Measurements from ENCODE around the gene LONRF3. TPM values are rescaled to one million over a fixed set of nuclear protein-coding genes. Genes with fewer than 3 reads are reported as not detected.

Gene LONRF3
- total RNA-seq, result 0.16 TPM

DNA sequence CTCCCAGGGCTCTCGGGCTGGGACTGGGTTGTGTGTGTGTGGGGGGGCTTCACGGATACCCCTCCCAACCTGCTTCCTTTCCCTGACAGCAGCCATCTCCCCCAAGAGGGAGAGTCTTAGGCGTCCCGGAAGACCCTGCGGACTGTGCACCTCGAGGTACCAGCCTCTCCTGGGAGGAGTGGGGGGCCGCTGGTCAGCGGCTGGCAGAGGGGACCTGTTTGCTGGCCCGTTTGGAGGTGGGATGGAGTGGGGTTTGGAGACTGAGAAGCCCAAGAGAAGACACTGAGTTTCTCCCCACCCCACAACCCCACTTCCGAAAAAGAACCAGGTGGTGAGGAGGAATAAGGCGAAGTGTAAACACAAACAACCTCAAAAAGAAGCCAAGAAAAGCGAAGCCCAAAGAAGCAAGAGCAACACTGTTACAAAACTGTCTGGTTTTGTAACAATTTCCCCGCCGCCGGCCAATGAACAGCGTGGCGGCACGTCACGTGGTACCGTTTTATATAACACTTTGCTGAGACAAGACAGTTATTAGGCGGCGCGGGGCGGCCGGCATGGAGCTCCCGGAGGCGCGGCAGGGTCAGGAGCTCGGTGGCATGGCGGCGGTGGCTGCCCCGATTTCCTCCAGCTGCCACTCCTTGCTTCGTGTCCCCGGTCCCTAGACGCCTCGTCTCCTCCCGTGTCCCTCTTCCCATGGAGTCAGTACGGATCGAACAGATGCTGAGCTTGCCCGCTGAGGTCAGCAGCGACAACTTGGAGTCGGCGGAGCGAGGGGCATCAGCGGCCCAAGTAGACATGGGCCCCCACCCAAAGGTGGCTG, at the start of gene LONRF3:
LONRF3 (plus strand) TSS at position 531 of the 820 bp plus-strand sequence; CDS start at position 694, 163 bp downstream.
- ATAC-seq, result peak; percentile 49

DNA sequence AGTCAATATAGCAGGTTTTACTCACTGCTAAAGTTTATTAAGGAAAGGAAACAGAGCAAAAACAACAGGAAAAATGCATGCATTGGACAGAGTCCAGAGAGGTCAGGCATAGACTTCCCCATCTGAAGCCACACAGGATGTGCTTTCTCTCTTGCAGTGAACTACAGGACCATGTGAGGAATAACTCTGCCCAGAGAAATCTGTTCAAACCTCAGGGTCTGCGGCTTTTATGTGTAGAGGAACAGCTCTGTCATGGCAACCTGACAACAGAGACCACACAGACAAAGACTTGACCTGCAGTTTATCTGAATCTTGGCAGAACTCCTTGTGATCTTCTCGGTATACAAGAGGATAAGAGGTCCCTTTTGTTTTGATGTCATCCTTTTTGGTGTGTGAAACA, 46.3 kb upstream of the LONRF3 start:
- ATAC-seq, result no peak

DNA sequence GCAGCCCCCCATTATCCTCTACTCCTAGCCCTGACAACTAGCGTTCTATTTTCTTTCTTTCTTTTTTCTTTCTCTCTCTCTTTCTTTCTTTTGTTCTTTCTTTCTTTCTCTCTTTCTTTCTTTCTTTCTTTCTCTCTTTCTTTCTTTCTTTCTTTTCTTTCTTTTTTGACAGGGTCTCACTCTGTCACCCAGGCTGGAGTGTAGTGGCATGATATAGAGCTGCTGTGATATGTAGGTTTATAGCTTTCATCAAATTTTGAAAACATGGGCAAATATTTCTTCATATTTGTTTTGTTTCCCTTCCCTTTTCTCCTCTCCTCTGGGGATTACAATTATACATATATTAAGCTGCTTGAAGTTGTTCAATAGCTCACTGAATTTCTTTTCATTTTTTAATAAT, 39.1 kb upstream of the LONRF3 start:
- ATAC-seq, result no peak

- ATAC-seq, result no peak
These were observed 33.3 kb upstream of the LONRF3 start for GRCh38 chrX:118941147-118941546.

DNA sequence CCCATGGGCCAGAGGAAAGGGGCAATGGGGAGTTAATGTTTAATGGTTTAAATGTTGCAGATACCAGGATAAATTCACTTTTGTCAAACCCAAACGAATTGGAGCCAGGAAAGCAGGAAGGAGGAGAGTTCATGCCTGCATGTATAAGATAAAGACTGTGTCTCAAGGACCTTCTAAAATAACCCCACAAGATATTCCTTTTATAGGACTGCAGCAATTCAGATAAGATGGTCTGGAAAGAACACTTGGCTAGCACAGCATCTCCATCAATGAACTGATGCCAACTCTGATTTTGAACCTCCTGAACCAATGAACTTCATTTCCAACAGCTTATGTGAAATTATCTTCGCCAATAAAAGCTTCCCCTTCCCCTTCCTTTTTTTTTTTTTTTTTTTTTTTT, 31.3 kb upstream of the LONRF3 start:
- ATAC-seq, result no peak

- ATAC-seq, result no peak
These were observed 28.5 kb upstream of the LONRF3 start for GRCh38 chrX:118945921-118946320.

GRCh38 chrX:118948270-118948669, 26.1 kb upstream of the LONRF3 start:
- no peak for ATAC-seq

DNA sequence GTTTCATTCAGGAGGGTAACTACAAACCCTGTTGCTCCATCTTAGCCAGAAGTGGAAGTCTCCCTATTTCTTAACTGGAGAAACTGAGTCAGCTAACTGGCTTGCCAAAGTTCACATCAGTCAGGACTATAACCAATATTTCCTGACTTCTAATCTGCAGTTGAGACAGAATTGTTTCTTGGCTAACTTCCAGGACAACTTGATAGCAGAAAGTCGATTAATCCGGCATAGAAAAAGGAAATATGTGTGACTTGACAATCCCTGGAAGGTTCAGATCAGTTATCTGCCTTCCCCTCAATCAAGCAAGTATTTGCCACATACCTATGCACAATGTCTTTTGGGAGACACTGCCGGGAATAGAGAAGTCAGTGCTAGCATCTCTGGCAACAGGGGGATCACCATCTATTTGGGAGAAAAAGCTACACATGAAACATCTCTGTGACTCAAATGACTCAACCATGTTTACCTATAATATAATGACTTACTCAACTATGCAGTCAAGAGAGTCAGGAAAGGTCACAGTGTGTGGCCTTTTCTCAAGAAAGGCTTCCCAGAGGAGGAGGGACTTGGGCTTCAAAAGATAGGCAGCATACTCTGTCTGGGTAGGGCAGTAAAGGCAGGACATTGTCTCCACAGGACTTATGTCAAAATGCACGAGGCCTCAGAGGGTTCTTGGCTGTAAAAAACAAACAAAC, 12.4 kb upstream of the LONRF3 start:
- no peak for ATAC-seq

GRCh38 chrX:118963159-118963558, 11.3 kb upstream of the LONRF3 start:
- peak; percentile 23 for ATAC-seq

DNA sequence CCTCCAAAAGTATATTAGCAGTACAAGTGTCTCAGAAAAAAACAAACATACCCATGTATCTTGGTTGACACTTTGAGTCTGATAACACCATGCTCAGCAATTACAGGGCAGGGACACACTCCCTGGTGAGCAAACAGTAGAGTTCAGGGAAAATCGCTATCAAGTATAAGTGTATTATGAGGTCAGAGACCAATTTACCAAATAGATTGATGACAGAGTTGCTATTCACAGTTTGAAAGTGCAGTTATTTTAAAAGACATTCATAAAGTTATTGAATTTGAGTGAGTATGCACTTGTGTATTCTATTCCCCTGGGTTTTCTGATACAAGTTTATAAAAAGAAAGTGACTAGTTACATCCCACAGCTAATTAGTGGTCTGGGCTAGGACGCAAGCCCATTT, 10.2 kb upstream of the LONRF3 start:
- no peak for ATAC-seq

DNA sequence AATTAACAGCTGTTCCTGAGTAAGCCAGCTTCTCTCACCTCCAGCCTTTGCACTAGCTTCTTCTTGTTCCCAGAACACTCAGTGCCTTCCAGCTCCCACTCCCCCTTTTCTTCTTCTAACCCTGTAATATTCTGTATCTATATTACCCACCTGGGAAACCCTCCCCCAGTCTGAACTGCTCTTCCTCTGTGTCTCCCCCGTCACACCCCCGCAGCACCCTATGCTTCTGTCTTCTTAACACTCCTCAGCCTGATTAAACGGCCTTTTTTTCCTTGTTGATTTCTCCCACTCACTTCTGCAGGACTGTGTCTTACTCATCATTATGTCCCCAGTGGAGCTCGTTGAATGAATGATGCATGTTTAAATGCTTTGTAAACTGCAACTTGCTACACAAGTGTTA, 9.0 kb upstream of the LONRF3 start:
- ATAC-seq, result no peak

- ATAC-seq, result no peak
These were observed 6.4 kb upstream of the LONRF3 start for GRCh38 chrX:118968031-118968430.

DNA sequence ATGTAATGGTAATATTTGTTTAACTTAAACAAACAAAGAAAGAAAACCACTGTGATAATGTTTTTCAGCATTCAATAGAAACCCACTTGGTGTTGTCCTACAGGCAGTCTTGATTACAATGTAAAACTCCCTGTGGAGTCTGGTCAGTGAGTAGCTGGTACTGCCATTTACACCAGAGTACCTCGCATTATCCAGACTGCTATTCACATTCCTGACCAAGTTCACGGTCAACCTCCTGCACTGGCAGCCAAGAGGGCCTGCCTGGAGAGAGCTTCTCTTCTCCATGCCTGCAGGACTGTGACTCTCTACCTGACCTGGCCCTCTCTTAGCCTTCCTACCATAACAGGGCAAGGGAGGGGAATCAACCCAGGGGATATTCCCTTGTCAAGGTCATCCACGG, 2.9 kb upstream of the LONRF3 start:
- no peak for ATAC-seq

DNA sequence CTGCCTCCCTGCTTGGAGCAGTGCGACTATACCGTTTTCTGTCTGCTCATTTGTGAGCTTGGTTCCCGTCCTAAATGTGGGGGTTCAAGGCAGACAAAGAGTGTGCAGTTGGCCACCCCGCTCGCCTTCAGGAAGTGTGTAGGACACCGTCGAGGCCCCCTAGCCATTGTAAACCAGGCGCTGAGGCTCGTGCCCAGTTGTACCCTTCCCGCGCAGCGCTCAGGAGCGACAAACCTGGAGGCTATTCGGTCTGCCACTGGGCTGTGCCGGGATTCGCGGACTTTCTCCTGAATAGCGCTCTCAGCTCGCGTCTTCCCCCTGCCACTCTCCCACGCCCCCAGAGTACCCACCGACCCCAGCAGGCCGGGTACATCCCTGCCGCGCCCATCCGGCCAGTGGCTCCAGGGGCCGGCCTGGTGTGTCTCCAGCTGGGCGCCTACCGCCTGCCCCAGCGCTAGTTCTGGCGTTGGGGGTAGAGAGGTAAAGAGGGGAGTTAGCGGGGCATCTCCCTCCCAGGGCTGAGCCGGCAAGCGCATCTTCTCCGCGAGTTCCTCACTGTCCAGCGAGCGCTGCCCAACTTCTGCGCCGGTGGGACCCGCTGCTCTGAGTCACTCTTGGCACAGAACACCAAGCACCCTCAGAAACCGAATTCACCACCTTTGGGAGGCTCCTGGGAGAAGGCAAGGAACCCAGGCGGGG, 880 bp upstream of the LONRF3 start:
- no peak for ATAC-seq

DNA sequence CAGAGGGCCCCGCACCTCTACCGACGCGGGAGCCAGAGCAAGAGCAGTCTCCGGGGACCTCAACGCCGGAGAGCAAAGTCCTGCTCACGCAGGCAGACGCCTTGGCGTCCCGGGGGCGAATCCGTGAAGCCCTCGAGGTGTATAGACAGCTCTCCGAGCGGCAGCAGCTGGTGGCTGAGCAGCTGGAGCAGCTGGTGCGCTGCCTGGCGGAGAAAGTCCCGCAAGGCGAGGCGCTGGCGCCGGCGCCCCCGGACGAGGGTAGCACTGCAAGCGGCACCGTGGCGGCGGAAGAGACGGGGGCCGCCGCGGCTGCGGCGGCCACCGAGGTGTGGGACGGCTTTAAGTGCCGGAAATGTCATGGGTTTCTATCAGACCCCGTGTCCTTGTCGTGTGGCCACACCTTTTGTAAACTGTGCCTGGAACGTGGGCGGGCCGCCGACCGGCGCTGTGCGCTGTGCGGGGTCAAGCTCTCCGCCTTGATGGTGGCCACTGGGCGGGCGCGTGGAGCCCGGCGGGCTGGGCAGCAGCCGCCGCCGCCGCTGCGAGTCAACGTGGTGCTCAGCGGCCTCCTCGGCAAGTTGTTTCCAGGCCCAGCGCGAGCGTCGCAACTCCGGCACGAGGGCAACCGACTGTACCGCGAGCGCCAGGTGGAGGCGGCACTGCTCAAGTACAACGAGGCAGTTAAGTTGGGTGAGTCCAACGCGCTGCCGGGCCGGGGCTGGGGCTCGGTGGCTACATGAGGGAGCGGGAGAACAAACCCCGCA, 672 bp downstream of the LONRF3 start:
- peak; percentile 48 for ATAC-seq

- ATAC-seq, result peak; percentile 27
These were observed 1.6 kb downstream of the LONRF3 start for GRCh38 chrX:118975831-118976598.

- peak; percentile 39 for ATAC-seq
These were observed 2.4 kb downstream of the LONRF3 start for GRCh38 chrX:118976599-118977340.

- no peak for ATAC-seq
These were observed 3.0 kb downstream of the LONRF3 start for GRCh38 chrX:118977424-118977823.

- no peak for ATAC-seq
These were observed 4.0 kb downstream of the LONRF3 start for GRCh38 chrX:118978451-118978850.

- no peak for ATAC-seq
These were observed 6.3 kb downstream of the LONRF3 start for GRCh38 chrX:118980761-118981160.

- peak; percentile 36 for ATAC-seq
These were observed 9.1 kb downstream of the LONRF3 start for GRCh38 chrX:118983513-118983912.
